Panc1 (cell line): ENCODE measurements around the gene PPP2R3B. TPM values are rescaled to one million over a fixed set of nuclear protein-coding genes. Genes with fewer than 3 reads are reported as not detected.
A peak's percentile ranks its signal among the peaks of the same experiment; 100 is the strongest.

ENCODE experiments used
- ATAC-seq: fragments of 200-7000 bp; cut with Tn5 transposase; 2 replicates; pipeline ENCODE4 v1.9.1; 2020; ENCODE audit warnings: mild to moderate bottlenecking, moderate library complexity
- BruUV-seq: library from RNA; stranded (reverse); fragments of 400-500 nt; replicated peaks from 2 replicates; lab custom pipeline; 2021; lab: Mats Ljungman, UMichigan
- CTCF ChIA-PET: fragments of 300-600 bp; sonication (Branson Sonifier 250); formaldehyde crosslinking; loops from one replicate; lab custom pipeline; 2022; ENCODE audit warnings: antibody characterized with exemption; lab: Charles Lee
- POLR2A ChIA-PET: fragments of 300-600 bp; sonication (Branson Sonifier 250); formaldehyde crosslinking; loops from one replicate; lab custom pipeline; 2022; ENCODE audit warnings: antibody characterized with exemption; lab: Charles Lee
- DNase-seq: peaks from one replicate; pipeline ENCODE4 v3.0.0-alpha.2; 2010; ENCODE audit warnings: low read depth, low spot score
- H3K27ac ChIP-seq: 2 replicates; pipeline ENCODE4 v1.5.1; 2011; ENCODE audit warnings: mild to moderate bottlenecking, low read length, inconsistent platforms
- H3K27me3 ChIP-seq: fragments of 200-500 bp; sonication (Bioruptor generic); 2 replicates; pipeline ENCODE4 v1.6.0; 2014; ENCODE audit warnings: low read length, inconsistent platforms; ENCODE audit not compliant: control insufficient read depth, insufficient read depth
- H3K36me3 ChIP-seq: fragments of 200-500 bp; sonication (Bioruptor generic); 2 replicates; pipeline ENCODE4 v1.5.1; 2014; ENCODE audit warnings: inconsistent platforms, mild to moderate bottlenecking, low read length, moderate library complexity; ENCODE audit not compliant: control insufficient read depth, insufficient read depth
- H3K4me1 ChIP-seq: 2 replicates; pipeline ENCODE4 v1.5.1; 2011; ENCODE audit warnings: inconsistent platforms, mild to moderate bottlenecking, low read length, moderate library complexity; ENCODE audit not compliant: control insufficient read depth, insufficient read depth
- H3K4me3 ChIP-seq, 2 experiments: 2 replicates each; pipeline ENCODE4 v1.5.1; 2011 to 2012; ENCODE audit warnings: low read depth in 2 of 2, low read length in 2 of 2, mild to moderate bottlenecking in 2 of 2, inconsistent platforms in 1 of 2, moderate library complexity in 1 of 2
- H3K9me3 ChIP-seq: fragments of 200-500 bp; sonication (Bioruptor generic); 2 replicates; pipeline ENCODE4 v1.5.1; 2014; ENCODE audit warnings: low read depth, mild to moderate bottlenecking, inconsistent platforms, low read length, moderate library complexity; ENCODE audit not compliant: control insufficient read depth, insufficient read depth
- CTCF ChIP-seq: fragments of 450-650 bp; IDR thresholded peaks from 2 replicates; pipeline ENCODE4 v1.5.1; 2017; ENCODE audit warnings: mild to moderate bottlenecking
- POLR2AphosphoS5 ChIP-seq: IDR thresholded peaks from 2 replicates; pipeline ENCODE4 v1.6.1; 2012; ENCODE audit warnings: mild to moderate bottlenecking, low read depth, low read length, moderate library complexity
- REST ChIP-seq, 2 experiments: IDR thresholded peaks; 2 replicates each; pipeline ENCODE4 v1.6.1; 2011 to 2012; ENCODE audit warnings: low read depth in 2 of 2, control low read depth in 1 of 2, low read length in 1 of 2, mild to moderate bottlenecking in 1 of 2, moderate library complexity in 1 of 2; ENCODE audit not compliant: insufficient read depth in 1 of 2
- SIN3A ChIP-seq: IDR thresholded peaks from 2 replicates; pipeline ENCODE4 v1.6.1; 2012; ENCODE audit warnings: low read depth, mild to moderate bottlenecking, low read length, moderate library complexity, borderline replicate concordance; ENCODE audit not compliant: insufficient read depth
- TCF7L2 ChIP-seq: IDR thresholded peaks from 2 replicates; pipeline ENCODE4 v1.6.1; 2011; ENCODE audit warnings: mild to moderate bottlenecking, low read depth, low read length, inconsistent platforms
- in situ Hi-C: cut with HindIII; loops from 2 replicates; pipeline ENCODE4 v1.10.0; 2016; ENCODE audit warnings: low sequenced_read_pairs, low pct_unique_long_range_greater_than_20kb
- intact Hi-C: fragments of 100-400 bp; cut with micrococcal nuclease; formaldehyde crosslinking; loops from one replicate; pipeline ENCODE4 v1.10.0; 2022; ENCODE audit not compliant: unreplicated experiment
- total RNA-seq: library from RNA; stranded (reverse); gene quantifications from one replicate; pipeline ENCODE4 v1.2.1, GENCODE V29; 2021; ENCODE audit not compliant: unreplicated experiment

Gene PPP2R3B
- total RNA-seq, 1 experiment from 2014 or later = 19.2 TPM

GRCh38 chrX:389021-389441 is 2.3 kb upstream of the PPP2R3B start:
- TF ChIP-seq SIN3A (no peak), REST (IDR thresholded peaks at IDR 0.05; ENCODE audit: insufficient read depth in 1 of 2, low read depth in 2 of 2, low read length in 1 of 2) (no peak), TCF7L2 (no peak), POLR2AphosphoS5 (no peak), CTCF (no peak)
- ATAC-seq (no peak), DNase-seq (no peak)
- no peaks in the 10 kb centered on the region for H3K27me3 ChIP-seq
- peak overlapping the region; percentile 12; the same call in 1 of the 2 replicates for H3K27ac ChIP-seq
- CTCF ChIA-PET = no interaction called here
- in situ Hi-C loops = no loop called here
- no peaks in the 10 kb centered on the region for H3K36me3 ChIP-seq
- POLR2A ChIA-PET = no interaction called here
- intact Hi-C loops = no loop called here
- H3K9me3 ChIP-seq = no peaks in the 10 kb centered on the region
- H3K4me3 ChIP-seq = no peak overlapping the region
- no TSS peak for BruUV-seq
- H3K4me1 ChIP-seq = no peaks in the 10 kb centered on the region; the same call in none of the 2 replicates

GRCh38 chrX:387729-388128 is 1.0 kb upstream of the PPP2R3B start:
- intact Hi-C loops (no loop called here), in situ Hi-C loops (no loop called here)
- ATAC-seq (no peak), DNase-seq (no peak)
- no peaks in the 10 kb centered on the region; the same call in none of the 2 replicates for H3K4me1 ChIP-seq
- no peaks in the 10 kb centered on the region for H3K27me3 ChIP-seq
- H3K9me3 ChIP-seq = no peaks in the 10 kb centered on the region
- POLR2A ChIA-PET = no interaction called here
- peak overlapping the region; percentile 66 for H3K27ac ChIP-seq
- peak overlapping the region; percentile 56 to 60 for H3K4me3 ChIP-seq
- BruUV-seq = no TSS peak
- no peaks in the 10 kb centered on the region for H3K36me3 ChIP-seq
- TF ChIP-seq POLR2AphosphoS5 = no peak
- no peak for TF ChIP-seq CTCF
- TF ChIP-seq TCF7L2 = no peak
- no peak for TF ChIP-seq SIN3A
- CTCF ChIA-PET = no interaction called here
